BE2C (cell line): Measurements from ENCODE around the gene FUOM.

ENCODE experiments used
- DNase-seq: peaks from one replicate; pipeline ENCODE4 v3.0.0-alpha.2; 2020
- H3K27me3 ChIP-seq: fragments of 250-450 bp; sonication (Bioruptor Pico); 2 replicates; pipeline ENCODE4 v1.5.1; 2020; ENCODE audit warnings: mild to moderate bottlenecking
- H3K36me3 ChIP-seq: fragments of 250-450 bp; sonication (Bioruptor Pico); 2 replicates; pipeline ENCODE4 v1.5.1; 2020; ENCODE audit warnings: mild to moderate bottlenecking
- H3K4me1 ChIP-seq: fragments of 250-450 bp; sonication (Bioruptor Pico); 2 replicates; pipeline ENCODE4 v1.5.1; 2020
- H3K4me3 ChIP-seq: 2 replicates; pipeline ENCODE4 v1.5.1; 2011; ENCODE audit warnings: low read depth, low read length
- H3K9me3 ChIP-seq: fragments of 250-450 bp; sonication (Bioruptor Pico); 2 replicates; pipeline ENCODE4 v1.5.1; 2020
- TF ChIP-seq, protein P1 (sequence below): IDR thresholded peaks from 2 replicates; pipeline ENCODE4 v1.5.1; 2012; ENCODE audit warnings: mild to moderate bottlenecking, low read depth, low read length

The FUOM gene

DNA sequence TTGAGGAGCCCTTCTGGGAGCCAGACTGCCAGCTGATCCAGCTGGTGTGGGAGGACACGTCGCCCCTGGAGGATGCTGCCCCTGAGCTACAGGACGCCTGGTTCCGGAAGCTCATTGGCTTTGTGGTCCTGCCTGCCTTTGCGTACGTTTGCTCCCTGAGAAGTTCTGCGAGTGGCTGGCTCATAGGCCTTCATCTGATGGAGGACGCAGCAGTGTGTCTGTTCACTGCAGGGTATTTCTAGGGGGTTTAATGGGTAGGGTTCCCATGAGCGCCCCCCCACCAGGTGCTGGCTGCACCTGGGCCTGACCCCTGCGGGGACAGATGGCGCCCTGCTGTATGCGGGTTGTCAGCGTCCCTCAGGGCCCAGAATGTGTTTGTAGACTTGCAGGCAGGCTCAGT is 26.3 kb upstream of the FUOM start:
- TF ChIP-seq, protein P1, sequence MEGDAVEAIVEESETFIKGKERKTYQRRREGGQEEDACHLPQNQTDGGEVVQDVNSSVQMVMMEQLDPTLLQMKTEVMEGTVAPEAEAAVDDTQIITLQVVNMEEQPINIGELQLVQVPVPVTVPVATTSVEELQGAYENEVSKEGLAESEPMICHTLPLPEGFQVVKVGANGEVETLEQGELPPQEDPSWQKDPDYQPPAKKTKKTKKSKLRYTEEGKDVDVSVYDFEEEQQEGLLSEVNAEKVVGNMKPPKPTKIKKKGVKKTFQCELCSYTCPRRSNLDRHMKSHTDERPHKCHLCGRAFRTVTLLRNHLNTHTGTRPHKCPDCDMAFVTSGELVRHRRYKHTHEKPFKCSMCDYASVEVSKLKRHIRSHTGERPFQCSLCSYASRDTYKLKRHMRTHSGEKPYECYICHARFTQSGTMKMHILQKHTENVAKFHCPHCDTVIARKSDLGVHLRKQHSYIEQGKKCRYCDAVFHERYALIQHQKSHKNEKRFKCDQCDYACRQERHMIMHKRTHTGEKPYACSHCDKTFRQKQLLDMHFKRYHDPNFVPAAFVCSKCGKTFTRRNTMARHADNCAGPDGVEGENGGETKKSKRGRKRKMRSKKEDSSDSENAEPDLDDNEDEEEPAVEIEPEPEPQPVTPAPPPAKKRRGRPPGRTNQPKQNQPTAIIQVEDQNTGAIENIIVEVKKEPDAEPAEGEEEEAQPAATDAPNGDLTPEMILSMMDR: no peak
- Histone ChIP-seq H3K4me1 (no peaks in the 10 kb centered on the region), H3K36me3 (no peaks in the 10 kb centered on the region), H3K27me3 (no peaks in the 10 kb centered on the region), H3K4me3 (no peak overlapping the region), H3K9me3 (no peaks in the 10 kb centered on the region)
- no peak for DNase-seq

DNA sequence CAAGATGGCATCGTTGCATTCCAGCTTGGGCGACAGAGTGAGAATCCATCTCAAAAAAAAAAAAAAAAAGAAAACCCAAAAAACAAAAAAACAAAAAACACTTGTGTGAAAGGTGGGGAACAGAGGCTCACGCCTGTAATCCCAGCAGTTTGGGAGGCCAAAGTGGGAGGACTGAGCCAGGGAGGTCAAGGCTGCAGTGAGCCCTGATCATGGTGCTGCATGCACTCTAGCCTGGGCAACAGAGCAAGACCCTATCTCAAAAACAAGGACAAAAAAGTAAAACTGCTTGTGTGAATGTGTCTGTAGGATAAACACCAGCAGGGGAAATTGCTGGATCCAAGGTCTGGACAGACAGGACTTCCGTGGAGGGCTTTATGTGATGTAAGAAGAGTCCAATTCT is 25.7 kb upstream of the FUOM start:
- Histone ChIP-seq H3K4me1 (no peaks in the 10 kb centered on the region), H3K9me3 (no peaks in the 10 kb centered on the region), H3K36me3 (no peaks in the 10 kb centered on the region), H3K27me3 (no peaks in the 10 kb centered on the region), H3K4me3 (no peak overlapping the region)
- TF ChIP-seq, protein P1: no peak
- DNase-seq: no peak

DNA sequence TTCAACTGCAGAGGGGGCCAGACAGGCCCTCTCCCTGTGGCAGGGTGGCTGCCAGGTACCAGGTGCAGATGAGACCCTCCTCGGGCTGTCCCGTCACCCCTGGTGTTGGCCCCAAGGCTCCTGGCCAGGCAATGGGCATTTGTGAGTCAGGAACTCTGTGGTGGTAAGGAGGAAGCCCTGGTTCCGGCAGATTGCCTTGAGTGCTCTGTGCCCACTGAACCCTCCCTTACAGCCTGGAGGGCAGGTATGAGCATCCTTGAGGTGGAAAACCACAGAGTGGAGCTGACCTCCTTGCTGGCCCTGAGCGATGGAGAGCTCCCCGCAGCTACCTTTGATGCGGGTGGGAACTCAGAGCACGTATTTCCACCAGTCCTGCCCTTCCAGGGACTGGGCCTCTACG is 23.2 kb upstream of the FUOM start:
- no peaks in the 10 kb centered on the region for H3K27me3 ChIP-seq
- no peak for DNase-seq
- TF ChIP-seq, protein P1: no peak
- no peak overlapping the region for H3K4me3 ChIP-seq
- no peaks in the 10 kb centered on the region for H3K36me3 ChIP-seq
- no peaks in the 10 kb centered on the region for H3K4me1 ChIP-seq
- no peaks in the 10 kb centered on the region for H3K9me3 ChIP-seq

DNA sequence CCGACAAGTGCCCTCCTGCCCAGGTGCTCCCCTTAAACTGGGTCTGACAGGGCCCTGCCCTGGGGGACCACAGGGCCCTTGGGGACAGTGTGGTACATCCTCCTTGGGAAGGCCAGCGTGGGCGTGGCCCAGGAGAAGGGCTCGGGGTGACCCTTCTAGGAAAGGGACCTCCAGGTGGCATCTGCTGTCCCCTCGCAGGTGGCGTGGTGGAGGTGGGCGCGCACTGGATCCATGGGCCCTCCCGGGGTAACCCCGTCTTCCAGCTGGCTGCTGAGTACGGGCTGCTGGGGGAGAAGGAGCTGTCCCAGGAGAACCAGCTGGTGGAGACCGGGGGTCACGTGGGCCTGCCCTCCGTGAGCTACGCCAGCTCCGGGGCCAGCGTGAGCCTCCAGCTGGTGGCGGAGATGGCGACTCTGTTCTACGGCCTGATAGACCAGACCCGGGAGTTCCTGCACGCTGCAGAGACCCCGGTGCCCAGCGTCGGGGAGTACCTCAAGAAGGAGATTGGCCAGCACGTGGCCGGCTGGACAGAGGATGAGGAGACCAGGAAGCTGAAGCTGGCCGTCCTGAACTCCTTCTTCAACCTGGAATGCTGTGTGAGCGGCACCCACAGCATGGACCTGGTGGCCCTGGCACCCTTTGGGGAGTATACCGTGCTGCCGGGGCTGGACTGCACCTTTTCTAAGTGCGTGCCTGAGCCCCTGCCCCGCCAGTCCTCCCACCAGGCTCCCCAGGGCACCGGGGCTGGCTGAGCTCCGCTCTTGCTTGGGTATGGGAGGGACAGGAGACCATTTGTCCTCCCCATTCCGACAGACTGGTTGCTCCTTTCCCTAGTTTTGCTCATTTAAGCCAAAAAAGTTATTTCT is 22.2 kb upstream of the FUOM start:
- Histone ChIP-seq H3K4me3 (no peak overlapping the region), H3K4me1 (no peaks in the 10 kb centered on the region), H3K36me3 (no peaks in the 10 kb centered on the region), H3K9me3 (no peaks in the 10 kb centered on the region), H3K27me3 (no peaks in the 10 kb centered on the region)
- TF ChIP-seq, protein P1: no peak
- no peak for DNase-seq

DNA sequence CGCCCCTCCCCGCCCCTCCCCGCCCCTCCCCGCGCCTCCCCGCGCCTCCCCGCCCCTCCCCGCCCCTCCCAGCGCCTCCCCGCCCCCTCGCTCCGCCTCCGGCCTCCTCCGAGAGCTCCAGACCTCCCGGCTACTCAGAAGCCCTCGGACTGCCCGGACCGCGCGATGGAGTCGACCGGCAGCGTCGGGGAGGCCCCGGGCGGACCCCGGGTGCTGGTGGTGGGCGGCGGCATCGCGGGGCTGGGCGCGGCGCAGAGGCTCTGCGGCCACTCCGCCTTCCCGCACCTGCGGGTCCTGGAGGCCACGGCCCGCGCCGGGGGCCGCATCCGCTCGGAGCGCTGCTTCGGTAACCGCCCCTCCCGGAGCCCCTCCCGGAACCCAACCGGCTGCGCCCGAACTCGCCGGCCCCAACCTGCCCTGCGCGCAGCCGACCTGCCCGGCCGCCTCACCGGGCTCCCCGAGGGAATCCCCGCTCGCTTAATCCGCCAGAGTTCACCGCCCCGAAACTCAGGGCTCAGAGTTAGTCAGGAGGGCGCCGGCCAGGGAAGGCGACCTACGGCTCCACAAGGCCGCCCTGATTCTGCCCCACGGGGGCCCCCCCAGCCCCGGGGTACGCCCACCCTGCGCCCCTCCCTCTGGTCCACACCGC is 21.5 kb upstream of the FUOM start, which contains the start of gene PAOX:
Gene PAOX, plus strand, starts transcription at position 111 of the 649 bp plus-strand sequence. Its CDS starts 55 bp downstream, at position 166.
- H3K4me1 ChIP-seq: no peaks in the 10 kb centered on the region
- peak within 1 kb of the TSS; percentile 69 for H3K4me3 ChIP-seq
- H3K36me3 ChIP-seq: no peaks in the 10 kb centered on the region
- no peaks in the 10 kb centered on the region for H3K27me3 ChIP-seq
- no peaks in the 10 kb centered on the region for H3K9me3 ChIP-seq
- DNase-seq: peak; percentile 68
- TF ChIP-seq, protein P1: no peak
